Panc1 (cell line): ENCODE results near the gene MTHFD1L. TPM values are rescaled to one million over a fixed set of nuclear protein-coding genes. Genes with fewer than 3 reads are reported as not detected.
A peak's percentile ranks its signal among the peaks of the same experiment; 100 is the strongest.

Source experiments
- ATAC-seq: fragments of 200-7000 bp; cut with Tn5 transposase; 2 replicates; pipeline ENCODE4 v1.9.1; 2020; ENCODE audit warnings: mild to moderate bottlenecking, moderate library complexity
- BruUV-seq: library from RNA; stranded (reverse); fragments of 400-500 nt; replicated peaks from 2 replicates; lab custom pipeline; 2021; lab: Mats Ljungman, UMichigan
- CTCF ChIA-PET: fragments of 300-600 bp; sonication (Branson Sonifier 250); formaldehyde crosslinking; loops from one replicate; lab custom pipeline; 2022; ENCODE audit warnings: antibody characterized with exemption; lab: Charles Lee
- POLR2A ChIA-PET: fragments of 300-600 bp; sonication (Branson Sonifier 250); formaldehyde crosslinking; loops from one replicate; lab custom pipeline; 2022; ENCODE audit warnings: antibody characterized with exemption; lab: Charles Lee
- DNase-seq: peaks from one replicate; pipeline ENCODE4 v3.0.0-alpha.2; 2010; ENCODE audit warnings: low read depth, low spot score
- H3K27ac ChIP-seq: 2 replicates; pipeline ENCODE4 v1.5.1; 2011; ENCODE audit warnings: mild to moderate bottlenecking, low read length, inconsistent platforms
- H3K27me3 ChIP-seq: fragments of 200-500 bp; sonication (Bioruptor generic); 2 replicates; pipeline ENCODE4 v1.6.0; 2014; ENCODE audit warnings: low read length, inconsistent platforms; ENCODE audit not compliant: control insufficient read depth, insufficient read depth
- H3K36me3 ChIP-seq: fragments of 200-500 bp; sonication (Bioruptor generic); 2 replicates; pipeline ENCODE4 v1.5.1; 2014; ENCODE audit warnings: inconsistent platforms, mild to moderate bottlenecking, low read length, moderate library complexity; ENCODE audit not compliant: control insufficient read depth, insufficient read depth
- H3K4me1 ChIP-seq: 2 replicates; pipeline ENCODE4 v1.5.1; 2011; ENCODE audit warnings: inconsistent platforms, mild to moderate bottlenecking, low read length, moderate library complexity; ENCODE audit not compliant: control insufficient read depth, insufficient read depth
- H3K4me3 ChIP-seq, 2 experiments: 2 replicates each; pipeline ENCODE4 v1.5.1; 2011 to 2012; ENCODE audit warnings: low read depth in 2 of 2, low read length in 2 of 2, mild to moderate bottlenecking in 2 of 2, inconsistent platforms in 1 of 2, moderate library complexity in 1 of 2
- H3K9me3 ChIP-seq: fragments of 200-500 bp; sonication (Bioruptor generic); 2 replicates; pipeline ENCODE4 v1.5.1; 2014; ENCODE audit warnings: low read depth, mild to moderate bottlenecking, inconsistent platforms, low read length, moderate library complexity; ENCODE audit not compliant: control insufficient read depth, insufficient read depth
- CTCF ChIP-seq: fragments of 450-650 bp; IDR thresholded peaks from 2 replicates; pipeline ENCODE4 v1.5.1; 2017; ENCODE audit warnings: mild to moderate bottlenecking
- POLR2AphosphoS5 ChIP-seq: IDR thresholded peaks from 2 replicates; pipeline ENCODE4 v1.6.1; 2012; ENCODE audit warnings: mild to moderate bottlenecking, low read depth, low read length, moderate library complexity
- SIN3A ChIP-seq: IDR thresholded peaks from 2 replicates; pipeline ENCODE4 v1.6.1; 2012; ENCODE audit warnings: low read depth, mild to moderate bottlenecking, low read length, moderate library complexity, borderline replicate concordance; ENCODE audit not compliant: insufficient read depth
- TCF7L2 ChIP-seq: IDR thresholded peaks from 2 replicates; pipeline ENCODE4 v1.6.1; 2011; ENCODE audit warnings: mild to moderate bottlenecking, low read depth, low read length, inconsistent platforms
- in situ Hi-C: cut with HindIII; loops from 2 replicates; pipeline ENCODE4 v1.10.0; 2016; ENCODE audit warnings: low sequenced_read_pairs, low pct_unique_long_range_greater_than_20kb
- intact Hi-C: fragments of 100-400 bp; cut with micrococcal nuclease; formaldehyde crosslinking; loops from one replicate; pipeline ENCODE4 v1.10.0; 2022; ENCODE audit not compliant: unreplicated experiment
- total RNA-seq: library from RNA; stranded (reverse); gene quantifications from one replicate; pipeline ENCODE4 v1.2.1, GENCODE V29; 2021; ENCODE audit not compliant: unreplicated experiment
- TF ChIP-seq, protein P1 (sequence below), 2 experiments: IDR thresholded peaks; 2 replicates each; pipeline ENCODE4 v1.6.1; 2011 to 2012; ENCODE audit warnings: low read depth in 2 of 2, control low read depth in 1 of 2, low read length in 1 of 2, mild to moderate bottlenecking in 1 of 2, moderate library complexity in 1 of 2; ENCODE audit not compliant: insufficient read depth in 1 of 2

The MTHFD1L gene
- total RNA-seq, 1 experiment from 2014 or later = 76.2 TPM

- ATAC-seq (no peak), DNase-seq (no peak)
- TF ChIP-seq, protein P1, sequence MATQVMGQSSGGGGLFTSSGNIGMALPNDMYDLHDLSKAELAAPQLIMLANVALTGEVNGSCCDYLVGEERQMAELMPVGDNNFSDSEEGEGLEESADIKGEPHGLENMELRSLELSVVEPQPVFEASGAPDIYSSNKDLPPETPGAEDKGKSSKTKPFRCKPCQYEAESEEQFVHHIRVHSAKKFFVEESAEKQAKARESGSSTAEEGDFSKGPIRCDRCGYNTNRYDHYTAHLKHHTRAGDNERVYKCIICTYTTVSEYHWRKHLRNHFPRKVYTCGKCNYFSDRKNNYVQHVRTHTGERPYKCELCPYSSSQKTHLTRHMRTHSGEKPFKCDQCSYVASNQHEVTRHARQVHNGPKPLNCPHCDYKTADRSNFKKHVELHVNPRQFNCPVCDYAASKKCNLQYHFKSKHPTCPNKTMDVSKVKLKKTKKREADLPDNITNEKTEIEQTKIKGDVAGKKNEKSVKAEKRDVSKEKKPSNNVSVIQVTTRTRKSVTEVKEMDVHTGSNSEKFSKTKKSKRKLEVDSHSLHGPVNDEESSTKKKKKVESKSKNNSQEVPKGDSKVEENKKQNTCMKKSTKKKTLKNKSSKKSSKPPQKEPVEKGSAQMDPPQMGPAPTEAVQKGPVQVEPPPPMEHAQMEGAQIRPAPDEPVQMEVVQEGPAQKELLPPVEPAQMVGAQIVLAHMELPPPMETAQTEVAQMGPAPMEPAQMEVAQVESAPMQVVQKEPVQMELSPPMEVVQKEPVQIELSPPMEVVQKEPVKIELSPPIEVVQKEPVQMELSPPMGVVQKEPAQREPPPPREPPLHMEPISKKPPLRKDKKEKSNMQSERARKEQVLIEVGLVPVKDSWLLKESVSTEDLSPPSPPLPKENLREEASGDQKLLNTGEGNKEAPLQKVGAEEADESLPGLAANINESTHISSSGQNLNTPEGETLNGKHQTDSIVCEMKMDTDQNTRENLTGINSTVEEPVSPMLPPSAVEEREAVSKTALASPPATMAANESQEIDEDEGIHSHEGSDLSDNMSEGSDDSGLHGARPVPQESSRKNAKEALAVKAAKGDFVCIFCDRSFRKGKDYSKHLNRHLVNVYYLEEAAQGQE (IDR thresholded peaks at IDR 0.05; ENCODE audit: insufficient read depth in 1 of 2, low read depth in 2 of 2, low read length in 1 of 2) = no peak
- TF ChIP-seq POLR2AphosphoS5 = no peak
- no peak for TF ChIP-seq SIN3A
- no peak for TF ChIP-seq TCF7L2
- TF ChIP-seq CTCF = no peak
- Histone ChIP-seq H3K27me3 (no peaks in the 10 kb centered on the region), H3K36me3 (no peaks in the 10 kb centered on the region), H3K9me3 (no peaks in the 10 kb centered on the region), H3K27ac (no peak overlapping the region), H3K4me3 (no peak overlapping the region), H3K4me1 (no peaks in the 10 kb centered on the region; the same call in 1 of the 2 replicates)
- BruUV-seq = no TSS peak
- in situ Hi-C loops = no loop called here
- intact Hi-C loops = no loop called here
- ChIA-PET CTCF (no interaction called here), POLR2A (no interaction called here)
Measured at GRCh38 chr6:151113641-151114040, 248.1 kb downstream of the MTHFD1L start.

DNA sequence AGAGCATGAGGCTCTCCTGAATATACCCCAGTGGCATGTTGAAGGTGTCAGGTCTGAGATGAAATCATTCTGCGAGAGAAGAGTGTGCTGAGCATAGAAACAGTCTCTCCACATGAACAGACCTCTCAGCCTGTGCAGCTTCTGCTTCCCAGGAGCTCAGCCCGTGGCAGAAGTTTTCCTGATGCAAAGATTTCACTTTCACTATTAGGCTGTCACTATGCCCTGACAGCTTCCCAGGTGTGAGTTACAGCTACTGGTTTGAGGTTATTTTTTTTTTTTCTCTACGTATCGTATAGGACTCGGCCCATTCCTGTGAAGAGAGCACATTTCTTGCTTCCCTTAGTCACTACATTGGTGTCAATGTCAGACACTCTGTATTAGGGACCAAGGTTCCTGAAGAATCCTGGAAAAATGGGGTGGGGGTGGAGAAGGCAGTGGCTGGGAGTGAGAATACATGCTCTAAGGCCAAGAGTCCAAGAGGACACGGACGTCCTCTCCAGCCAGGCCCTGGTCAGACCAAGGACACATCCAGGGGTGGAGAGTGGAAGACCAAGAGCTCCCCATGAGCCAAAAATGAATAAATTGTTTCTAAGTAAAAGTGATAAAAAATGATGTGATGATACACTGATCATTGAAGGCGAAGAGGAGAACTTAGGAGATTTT, 253.1 kb downstream of the MTHFD1L start:
- ChIA-PET POLR2A (no interaction called here), CTCF (no interaction called here)
- ATAC-seq = peak; percentile 64
- Histone ChIP-seq H3K27me3 (no peaks in the 10 kb centered on the region), H3K4me3 (no peak overlapping the region), H3K27ac (peak overlapping the region; percentile 48), H3K9me3 (no peaks in the 10 kb centered on the region), H3K4me1 (no peaks in the 10 kb centered on the region), H3K36me3 (no peaks in the 10 kb centered on the region)
- in situ Hi-C loops (no loop called here), intact Hi-C loops (no loop called here)
- DNase-seq = no peak
- TF ChIP-seq CTCF (no peak), POLR2AphosphoS5 (no peak), SIN3A (no peak), TCF7L2 (no peak)
- TF ChIP-seq, protein P1 (IDR thresholded peaks at IDR 0.05; ENCODE audit: insufficient read depth in 1 of 2, low read depth in 2 of 2, low read length in 1 of 2) = no peak
- BruUV-seq = no TSS peak
